NCI-H69 (cell line): Measurements from ENCODE around the gene VDAC1.
"Not testable (repeated sequence)": the region's sequence is repeated elsewhere in the genome, so short reads cannot be mapped to it uniquely, and the experiment has no call there.

Experiments used
- DNase-seq: peaks from one replicate; lab custom pipeline; 2025; lab: John Stamatoyannopoulos, UW

VDAC1 gene

DNA sequence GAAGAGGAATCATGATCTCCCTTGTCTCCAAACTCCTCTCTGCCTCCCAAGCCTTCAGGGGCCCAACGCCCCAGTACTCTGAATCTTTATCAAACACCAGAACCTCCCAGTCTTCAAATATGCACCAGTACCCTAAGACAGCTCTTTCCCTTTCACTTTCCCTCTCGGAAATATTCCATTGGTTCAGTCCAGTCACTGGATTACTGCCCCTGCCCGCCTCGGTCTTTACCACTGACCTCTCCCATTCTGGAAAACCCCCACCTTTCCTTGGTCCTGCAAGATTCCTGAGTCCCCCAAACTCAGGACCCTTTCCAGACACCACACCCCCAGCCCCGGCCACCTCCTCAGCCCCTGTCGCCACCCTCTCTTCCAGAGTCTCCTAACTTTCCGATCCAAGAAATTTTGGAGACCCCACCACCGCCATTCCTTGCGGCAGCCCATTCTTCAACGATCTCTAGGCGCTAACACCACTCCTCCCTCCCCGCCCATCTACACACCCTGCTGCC is 37.0 kb downstream of the VDAC1 start:
- peak; percentile 40 for DNase-seq

DNA sequence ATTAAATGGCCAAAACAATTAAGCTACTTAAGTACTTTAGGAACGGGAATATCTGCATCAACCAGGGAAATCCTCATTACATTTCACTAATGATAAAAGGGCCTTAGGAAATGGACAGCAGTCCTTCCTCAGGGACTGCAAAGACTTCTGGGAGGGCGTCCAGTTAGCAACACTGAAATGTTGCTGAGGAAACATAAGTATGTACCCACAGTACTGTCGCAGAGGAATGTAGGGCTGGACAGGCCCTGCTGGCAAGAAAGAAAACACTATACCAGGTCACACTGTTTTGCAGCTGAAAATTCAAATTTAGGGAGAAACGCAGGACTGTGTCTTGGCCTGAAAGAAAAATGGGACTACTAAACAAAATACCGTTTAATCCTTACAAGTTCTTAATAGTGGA is 37.7 kb downstream of the VDAC1 start:
- no peak for DNase-seq

DNA sequence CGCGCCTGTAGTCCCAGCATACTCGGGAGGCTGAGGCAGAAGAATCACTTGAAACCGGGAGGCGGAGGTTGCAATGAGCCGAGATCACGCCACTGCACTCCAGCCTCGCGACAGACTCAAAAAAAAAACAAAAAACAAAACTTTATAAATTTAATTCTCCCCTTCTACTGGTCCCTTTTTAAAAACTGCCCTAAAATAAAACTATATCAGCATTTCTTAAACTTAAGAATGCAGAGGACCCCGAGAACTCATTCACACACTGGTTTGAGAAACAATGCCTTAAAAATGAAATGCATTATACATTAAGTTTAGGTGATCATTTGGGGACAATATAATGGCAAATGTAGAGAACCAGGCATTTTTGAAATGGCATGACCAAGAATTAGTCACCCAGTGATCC is 38.7 kb downstream of the VDAC1 start:
- no peak for DNase-seq

DNA sequence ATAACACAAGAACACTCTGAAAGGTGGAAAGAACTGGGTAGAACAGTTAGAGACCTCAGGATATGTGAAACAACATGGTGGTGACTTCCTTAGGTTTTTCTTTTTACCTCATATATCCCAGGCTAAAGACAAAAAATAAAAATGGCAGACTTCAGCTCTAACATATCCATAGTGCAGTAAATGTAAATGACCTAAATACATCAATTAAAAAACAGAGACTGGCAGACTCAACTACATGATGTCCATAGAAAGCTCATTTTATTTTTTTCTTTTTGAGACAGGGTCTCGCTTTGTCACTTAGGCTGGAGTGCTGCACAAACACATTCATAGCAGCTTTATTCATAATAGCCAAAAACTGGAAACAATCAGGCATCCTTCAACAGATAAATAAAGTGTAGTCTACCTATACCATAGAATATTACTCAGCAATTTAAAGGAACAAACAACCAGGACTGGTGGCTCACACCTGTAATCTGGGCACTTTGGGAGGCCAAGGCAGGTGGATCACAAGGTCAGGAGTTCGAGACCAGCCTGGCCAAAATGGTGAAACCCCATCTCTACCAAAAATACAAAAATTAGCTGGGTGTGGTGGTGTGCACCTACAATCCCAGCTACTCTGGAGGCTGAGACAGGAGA is 41.2 kb downstream of the VDAC1 start:
- DNase-seq = no peak

DNA sequence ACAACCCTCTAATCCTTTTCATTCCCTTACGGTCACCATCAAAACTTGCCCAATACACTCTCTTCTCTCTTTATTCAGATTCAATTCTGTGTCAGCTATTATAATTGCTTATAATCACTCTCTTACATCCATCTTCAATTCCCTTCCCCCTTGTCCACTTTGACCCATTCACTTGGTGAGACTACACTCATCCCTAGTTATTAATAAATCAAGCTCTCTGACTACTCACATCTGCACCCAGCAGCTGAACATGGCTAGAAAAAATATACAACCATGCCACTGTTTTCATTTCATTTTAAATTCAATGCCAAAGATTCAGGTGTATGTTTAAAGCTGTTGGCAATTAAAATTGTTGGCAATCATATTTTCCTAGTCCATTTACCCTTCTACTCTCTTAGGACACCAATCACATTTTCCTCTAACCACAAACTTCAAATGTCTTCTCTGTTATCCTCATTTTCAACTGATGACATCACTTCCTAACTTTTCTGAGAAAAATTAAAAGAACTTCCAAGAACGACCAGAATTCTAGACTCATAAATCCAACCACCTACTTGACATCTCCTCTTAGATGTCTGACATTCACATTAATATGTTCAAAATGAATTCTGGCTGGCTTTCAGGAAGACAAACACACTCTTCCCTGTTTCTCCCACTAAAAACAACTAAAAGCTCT is 41.8 kb downstream of the VDAC1 start:
- DNase-seq = no peak

DNA sequence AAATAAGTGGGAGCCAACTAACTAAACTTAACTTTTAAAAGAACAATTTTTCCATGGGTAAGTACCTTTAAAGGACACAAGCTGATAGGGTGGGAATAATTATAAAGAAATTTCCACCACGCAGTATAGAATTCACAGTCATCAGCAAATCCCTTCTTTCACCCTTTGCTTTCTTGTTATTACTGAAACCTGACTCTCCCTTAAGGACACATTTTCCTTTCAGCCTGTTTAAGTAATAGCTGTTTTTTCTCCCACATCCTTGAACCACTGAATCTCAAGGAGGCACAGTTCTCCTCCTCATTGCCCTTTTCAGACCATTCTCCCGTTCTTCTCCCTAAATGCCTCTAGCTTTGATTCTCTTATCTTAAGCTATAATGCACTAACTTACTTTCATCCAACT is 42.6 kb downstream of the VDAC1 start:
- peak; percentile 10 for DNase-seq

DNA sequence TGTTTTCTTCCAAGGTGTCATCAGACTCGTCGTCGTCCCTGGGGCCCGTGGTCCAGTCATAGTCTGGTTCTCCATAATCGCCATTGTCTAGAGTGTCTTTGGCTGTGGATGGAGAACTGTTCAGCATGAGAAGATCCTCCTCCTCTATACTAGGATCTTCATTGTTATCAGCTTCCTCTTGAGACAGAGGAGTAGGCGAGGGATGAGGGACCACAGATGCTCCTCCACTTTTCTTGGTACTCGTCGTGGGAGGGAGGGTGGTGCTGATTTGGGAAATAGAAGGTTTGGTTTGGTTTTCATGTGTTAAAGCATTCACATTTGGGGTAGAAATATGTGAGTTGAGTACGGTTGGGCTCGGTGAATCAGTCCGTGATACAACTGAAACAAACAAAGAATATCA is 45.1 kb downstream of the VDAC1 start:
- no peak for DNase-seq

DNA sequence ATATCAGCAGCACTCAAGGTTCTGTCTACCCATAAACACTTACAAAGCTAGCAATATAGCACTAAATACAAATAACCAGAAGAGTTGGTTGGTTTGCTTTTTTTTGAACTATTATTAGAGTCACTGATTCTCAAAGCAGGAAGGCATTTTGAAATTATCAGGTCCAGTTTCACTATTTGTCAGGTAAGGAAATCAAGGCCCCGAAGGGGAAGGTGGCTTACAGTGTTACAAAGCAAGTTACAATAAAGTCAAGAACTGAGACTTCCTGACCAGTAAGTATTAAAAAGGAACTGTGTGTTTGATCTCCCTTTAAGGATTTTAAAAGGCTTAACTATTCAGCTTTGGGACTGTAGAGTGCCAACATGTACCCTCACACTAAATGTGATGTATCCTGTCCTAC is 47.2 kb downstream of the VDAC1 start:
- DNase-seq = no peak

DNA sequence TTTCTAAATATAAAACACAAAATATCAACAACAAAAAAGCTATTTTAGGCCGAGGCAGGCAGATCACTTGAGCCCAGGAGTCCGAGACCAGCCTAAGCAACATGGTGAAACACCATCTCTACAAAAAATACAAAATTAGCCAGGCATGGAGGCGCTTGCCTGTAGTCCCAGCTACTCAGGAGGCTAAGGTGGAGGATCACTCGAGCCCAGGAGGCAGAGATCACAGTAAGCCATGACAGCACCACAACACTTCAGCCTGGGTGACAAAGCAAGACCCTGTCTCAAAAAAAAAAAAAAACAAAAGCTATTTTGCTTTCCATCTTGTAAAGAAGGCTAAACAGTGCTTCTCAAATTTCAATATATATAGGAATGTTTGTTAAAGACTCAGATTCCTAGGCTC is 47.7 kb downstream of the VDAC1 start:
- no peak for DNase-seq

DNA sequence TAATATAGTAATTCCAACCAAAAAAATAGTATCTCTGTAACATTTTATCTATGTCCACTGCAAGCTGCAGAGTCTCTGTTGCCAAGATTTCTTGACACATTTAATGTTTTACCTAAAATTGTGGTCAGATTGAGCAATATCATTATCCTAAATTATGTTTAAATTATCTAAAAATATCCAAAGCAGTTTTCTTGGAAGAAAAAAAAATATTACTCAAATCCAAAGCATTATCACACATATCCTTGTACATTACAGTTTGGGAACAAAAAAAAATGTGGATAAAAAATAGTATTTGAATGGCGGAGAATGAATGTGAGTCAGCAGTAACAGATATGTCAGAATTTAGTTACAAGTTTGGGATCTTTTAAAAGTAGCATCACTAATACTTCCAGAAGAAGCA is 48.6 kb downstream of the VDAC1 start:
- not testable (repeated sequence) for DNase-seq

DNA sequence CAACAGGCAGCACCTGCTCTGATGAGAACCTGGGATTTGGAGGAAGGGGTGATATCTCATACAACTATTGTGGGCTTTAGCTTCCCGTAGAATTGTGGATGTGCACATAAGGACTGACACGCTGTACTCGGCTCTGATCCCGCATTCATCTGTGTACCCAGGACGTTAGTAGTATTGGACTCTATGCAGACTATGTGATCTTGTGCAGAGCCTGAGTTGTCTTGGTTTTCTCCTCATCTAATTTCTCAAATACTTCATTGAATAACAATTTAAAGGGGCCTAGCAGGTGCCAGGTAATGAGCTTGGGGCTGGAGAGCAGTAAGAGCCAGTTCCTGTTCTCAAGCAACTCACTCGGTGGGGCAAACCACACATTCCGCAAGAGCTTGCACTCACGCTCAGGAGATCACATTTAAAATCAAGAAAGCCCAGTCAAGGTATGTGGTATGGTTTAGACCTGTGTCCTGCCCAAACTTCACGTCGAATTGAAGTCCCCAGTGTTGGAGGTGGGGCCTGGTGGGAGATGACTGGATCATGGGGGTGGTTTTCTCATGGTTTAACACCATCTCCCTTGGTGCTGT is 51.1 kb downstream of the VDAC1 start:
- DNase-seq = no peak

DNA sequence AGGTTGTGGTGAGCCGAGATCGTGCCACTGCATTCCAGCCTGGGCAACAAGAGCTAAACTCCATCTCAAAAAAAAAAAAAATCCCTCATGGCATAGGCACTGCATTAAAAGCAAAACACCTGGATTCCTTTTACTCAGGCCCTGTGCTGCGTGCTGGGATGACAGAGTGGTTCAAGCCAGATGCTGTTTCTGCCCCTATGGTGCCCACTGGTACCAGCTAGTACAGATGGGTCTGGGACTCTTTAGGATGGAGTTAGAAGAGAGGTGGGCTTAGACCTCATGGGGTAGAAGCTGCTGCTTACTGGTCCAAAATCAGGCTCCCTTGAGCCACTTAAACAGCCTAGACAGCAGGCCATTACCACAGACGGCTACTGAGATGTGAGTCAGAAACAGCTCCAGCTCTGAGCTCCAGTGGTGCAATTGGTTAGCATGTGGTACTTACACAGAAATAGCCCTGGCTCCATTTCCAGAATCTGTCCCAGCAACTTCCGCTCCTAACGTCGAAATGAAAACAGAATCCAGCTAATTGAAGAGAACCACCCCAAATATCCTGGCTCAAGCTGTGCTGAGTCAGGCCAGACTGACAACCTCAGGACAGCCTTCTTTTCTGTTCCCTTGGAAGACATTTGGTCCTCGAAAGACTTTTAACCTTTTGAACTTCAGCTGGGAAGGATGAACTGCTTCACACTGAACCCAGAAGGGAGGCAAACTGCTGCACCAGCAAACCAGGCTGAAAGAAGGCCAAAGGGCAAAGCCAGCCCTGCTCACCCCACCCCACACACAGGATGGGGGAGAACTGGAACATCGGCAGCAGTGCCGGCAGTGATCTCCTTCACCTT is 51.8 kb downstream of the VDAC1 start:
- DNase-seq = no peak

DNA sequence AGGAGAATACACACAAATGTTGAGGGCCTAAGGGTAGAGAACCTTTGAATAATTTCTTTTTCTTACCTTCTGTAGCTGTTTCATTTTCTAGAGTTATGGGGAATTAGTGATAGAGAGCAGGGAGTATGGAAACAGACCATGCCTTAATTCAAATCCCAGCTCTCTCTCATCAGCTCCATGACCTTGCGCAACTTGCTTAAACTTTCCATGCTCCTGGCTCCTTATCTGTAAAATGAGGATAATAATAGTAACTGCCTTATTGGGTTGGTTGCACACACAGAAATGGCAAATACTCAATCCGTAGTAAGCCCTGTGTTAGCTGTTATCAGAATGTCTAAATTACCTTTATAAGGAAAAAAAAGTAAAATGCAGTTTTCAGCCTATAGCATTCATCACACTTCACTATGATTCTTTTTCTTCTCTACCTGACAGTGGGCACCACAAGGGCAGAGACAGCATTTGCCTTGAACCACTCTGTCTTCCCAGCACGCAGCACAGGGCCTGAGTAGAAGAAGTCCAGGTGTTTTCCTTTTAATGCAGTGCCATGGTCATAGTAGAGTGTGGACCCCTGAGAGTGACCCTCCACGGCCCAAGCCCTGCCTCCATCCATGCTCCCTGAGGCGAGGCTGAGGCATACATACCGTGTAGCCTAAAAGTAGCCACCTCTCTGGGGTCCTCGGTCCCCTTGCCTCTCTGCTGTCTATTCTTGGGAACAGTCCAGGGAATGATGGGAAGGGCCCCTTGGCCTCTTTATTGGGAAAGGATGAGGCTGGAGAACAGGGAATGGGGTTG is 53.8 kb downstream of the VDAC1 start:
- DNase-seq = no peak

DNA sequence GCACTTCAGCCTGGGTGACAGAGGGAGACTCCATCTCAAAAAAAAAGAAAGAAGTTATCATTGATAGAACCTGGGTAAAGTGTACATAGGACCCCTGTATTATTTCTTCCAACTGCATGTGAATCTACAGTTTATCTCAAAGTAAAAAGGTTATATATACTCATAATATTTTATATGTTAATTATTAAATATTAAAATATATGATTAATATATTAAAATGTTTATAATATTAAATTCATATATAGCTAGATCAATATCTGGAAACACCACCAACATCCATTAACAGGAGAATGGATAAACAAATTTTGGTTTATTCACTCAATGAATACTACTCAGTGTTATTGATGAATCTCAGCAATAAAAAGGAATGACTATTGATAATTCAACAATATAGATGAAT is 56.1 kb downstream of the VDAC1 start:
- DNase-seq = no peak

DNA sequence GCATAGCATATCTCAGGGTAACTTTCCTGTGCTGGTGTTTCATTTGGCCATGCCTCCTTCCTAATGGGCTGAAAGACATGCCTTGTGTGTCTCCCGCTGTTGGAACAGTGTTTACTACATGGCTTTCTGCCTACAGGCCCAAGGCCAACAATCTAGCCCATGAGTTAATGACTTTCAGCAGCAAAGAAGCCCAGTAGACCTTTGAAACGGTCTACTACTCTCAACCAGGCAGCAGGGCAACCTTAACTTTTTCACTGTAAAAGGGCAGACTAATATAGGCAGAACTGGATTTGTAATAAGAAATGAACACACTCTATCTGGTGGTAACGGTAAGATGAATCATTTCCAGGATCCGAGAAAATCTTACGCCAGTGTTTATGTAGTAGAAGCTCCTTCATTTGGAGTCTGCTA is 57.3 kb downstream of the VDAC1 start:
- DNase-seq = no peak

DNA sequence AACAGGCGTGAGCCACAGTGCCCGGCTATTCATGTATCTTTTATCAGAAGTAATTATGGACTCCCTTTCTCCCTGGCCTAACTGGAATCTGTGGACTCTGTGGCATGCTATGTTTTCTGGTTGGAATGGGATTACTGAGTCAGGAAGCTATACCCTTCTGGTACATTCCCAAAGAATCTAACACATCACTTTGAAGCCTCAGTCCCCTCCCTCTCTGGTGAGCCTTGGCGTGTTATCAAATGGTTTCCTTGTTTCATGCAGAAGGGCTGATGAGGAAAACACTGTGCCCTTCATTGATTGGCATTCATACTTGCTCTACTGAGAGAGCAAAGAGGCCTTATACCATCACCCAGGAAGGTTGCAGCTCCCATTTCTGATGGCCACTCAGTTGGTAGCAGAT is 59.2 kb downstream of the VDAC1 start:
- no peak for DNase-seq

DNA sequence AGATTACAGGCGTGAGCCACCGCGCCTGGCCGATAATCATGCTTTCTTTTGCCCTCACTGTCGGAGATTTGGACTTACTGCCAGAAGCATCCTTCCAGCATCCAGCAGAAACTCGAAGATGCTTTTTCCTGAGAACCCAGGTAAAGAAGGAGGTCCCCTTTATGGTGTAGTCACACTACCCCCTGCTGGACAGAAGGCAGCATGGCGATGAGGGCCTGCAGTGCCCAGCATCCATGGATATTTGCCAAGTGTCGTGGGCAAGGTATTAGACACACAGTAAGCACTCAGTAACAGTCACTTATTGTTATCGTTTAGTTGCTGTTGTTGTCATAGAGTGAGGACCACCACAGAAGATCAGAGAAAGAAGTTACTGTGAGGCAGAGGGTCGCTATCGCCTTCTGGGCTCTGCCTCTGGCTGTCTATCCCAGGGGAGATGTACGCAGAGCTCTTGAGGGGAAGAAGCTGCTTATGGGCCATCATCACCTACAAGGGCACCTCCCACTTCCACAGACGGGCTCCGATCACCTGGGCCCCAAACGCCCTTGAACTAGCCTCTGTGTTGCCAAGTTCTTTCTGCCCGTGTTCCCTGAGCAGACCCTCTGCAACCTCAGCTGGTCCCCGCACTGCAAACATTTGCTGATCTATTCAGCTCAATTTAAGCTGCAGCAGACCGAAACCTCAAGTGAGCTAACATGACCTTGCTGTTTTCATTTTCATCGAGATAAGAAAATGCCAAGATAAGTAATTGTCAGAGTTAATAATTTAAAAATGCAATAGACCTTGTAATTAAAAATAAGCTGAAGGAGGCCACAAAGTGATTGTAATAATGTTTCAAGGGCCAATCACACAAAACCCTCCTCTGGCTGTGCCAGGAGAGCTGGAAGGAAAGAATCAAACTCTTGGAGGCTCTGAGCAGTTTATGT is 60.3 kb downstream of the VDAC1 start:
- DNase-seq = peak; percentile 92

DNA sequence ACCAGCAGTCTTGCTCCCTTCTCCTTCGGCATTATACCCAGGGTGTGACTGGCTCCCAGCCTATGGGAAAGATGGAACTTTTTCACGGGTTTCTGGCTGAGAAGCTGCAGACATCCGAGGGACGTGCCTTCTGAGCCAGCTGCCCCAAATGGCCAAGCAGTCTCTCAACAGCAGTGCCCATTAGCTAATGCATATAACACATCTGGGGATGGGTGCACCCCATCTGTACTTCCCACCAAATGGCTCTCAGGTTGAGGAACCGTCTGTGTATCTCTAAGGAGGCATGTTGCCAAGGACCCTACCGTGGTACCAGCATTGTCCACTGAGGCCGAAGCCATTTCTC is 61.3 kb downstream of the VDAC1 start:
- DNase-seq = peak; percentile 33

DNA sequence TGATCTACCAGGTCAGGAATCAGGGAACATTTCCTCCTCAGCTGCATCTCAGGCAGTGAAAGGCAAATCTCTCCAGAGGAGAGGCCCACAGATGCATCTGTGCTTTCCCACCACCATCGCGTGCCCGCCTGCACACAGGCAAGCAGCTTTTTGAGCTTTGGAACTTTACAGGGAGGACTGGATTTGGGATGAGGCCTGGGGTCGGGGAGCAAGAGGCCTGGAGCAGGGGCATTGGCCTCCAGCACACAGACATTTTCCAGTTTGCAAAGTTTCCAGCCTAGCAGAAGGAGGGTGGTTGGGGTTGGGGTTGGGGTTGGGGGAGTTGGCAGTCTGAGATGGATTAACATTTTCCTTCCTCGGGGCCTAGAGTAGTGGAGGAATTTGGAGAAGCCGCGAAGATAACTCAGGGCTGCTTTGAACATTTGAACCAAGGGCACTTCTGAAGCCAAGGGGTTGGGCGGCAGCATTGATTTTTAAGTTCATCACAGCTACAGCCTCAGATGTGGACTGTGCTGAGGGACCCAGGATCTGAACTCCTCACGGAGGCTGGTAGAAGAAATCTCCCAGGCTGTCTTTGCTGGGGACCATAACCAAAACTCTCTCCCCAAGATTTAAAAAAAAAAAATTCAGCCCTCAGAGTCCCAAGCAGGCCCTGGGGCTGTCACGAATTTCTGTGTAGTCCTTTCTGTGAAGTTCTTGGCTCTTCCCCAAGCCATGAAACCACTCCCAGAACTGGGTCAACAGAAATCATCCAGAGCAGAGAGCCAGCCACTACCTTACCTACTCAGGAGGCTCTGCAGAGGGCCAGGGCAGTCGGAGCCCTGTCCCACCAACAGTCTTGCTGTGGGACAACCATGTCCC is 61.9 kb downstream of the VDAC1 start:
- peak; percentile 49 for DNase-seq
